MG63 (cell line): ENCODE measurements around the gene ACTG2. TPM values are rescaled to one million over a fixed set of nuclear protein-coding genes. Genes with fewer than 3 reads are reported as not detected.
"Not testable (repeated sequence)": the region's sequence is repeated elsewhere in the genome, so short reads cannot be mapped to it uniquely, and the experiment has no call there.

ENCODE experiments used
- DNase-seq: peaks from one replicate; pipeline ENCODE4 v3.0.0-alpha.2; 2020
- H3K27me3 ChIP-seq: fragments of 250-450 bp; sonication (Bioruptor Pico); 2 replicates; pipeline ENCODE4 v1.5.1; 2020; ENCODE audit warnings: mild to moderate bottlenecking, moderate library complexity
- H3K36me3 ChIP-seq: fragments of 250-450 bp; sonication (Bioruptor Pico); 2 replicates; pipeline ENCODE4 v1.5.1; 2020; ENCODE audit warnings: mild to moderate bottlenecking, moderate library complexity
- H3K4me3 ChIP-seq: fragments of 250-450 bp; sonication (Bioruptor Pico); 2 replicates; pipeline ENCODE4 v1.5.1; 2020; ENCODE audit warnings: mild to moderate bottlenecking, moderate library complexity
- H3K9me3 ChIP-seq: fragments of 250-450 bp; sonication (Bioruptor Pico); 2 replicates; pipeline ENCODE4 v1.5.1; 2020; ENCODE audit warnings: mild to moderate bottlenecking, moderate library complexity
- total RNA-seq: library from RNA; depleted of rRNA; stranded (reverse); fragments of >200 nt; shearing (Covaris generic); gene quantifications from 2 replicates; pipeline ENCODE4 v1.2.3, GENCODE V29; 2014; ENCODE audit warnings: low replicate concordance

Gene ACTG2
- total RNA-seq, 1 experiment from 2014 or later: not detected

DNA sequence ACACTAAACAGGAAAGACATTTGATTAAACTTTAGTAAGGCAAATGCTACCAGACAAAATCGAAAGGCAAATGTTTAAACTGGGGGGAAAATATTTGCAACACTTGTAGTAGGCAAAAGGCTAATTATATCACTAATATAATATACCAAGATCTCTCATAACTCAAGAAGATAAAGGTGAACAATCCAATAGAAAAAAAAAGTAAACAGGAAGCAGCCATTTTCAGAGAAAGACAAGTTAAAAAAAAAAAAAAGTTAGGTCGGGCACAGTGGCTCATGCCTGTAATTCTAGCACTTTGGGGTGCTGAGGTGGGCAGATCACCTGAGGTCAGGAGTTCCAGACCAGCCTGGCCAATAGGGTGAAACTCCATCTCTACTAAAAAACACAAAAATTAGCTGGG, 4.4 kb upstream of the ACTG2 start:
- no peaks in the 10 kb centered on the region for H3K36me3 ChIP-seq
- no peaks in the 10 kb centered on the region for H3K27me3 ChIP-seq
- no peak for DNase-seq
- H3K9me3 ChIP-seq: no peaks in the 10 kb centered on the region
- no peak overlapping the region for H3K4me3 ChIP-seq

DNA sequence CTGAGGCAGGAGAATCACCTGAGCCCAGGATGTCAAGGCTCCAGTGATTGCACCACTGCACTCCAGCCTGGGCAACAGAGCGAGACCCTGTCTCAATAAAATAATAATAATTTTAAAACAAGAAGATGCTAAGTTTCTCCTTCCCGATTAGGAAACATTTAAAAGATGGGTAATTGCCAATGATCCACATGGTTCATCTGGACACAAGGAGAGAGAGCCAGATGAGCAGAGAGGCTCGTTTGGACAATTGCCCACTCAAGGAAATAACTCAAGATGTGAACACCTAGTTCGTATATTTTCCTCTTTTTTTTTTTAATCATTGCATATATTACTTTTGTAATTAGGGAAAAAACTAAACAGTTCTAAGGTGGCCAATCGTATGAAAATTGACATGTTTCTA, 3.6 kb upstream of the ACTG2 start:
- Histone ChIP-seq H3K27me3 (no peaks in the 10 kb centered on the region), H3K4me3 (no peak overlapping the region), H3K36me3 (no peaks in the 10 kb centered on the region), H3K9me3 (no peaks in the 10 kb centered on the region)
- no peak for DNase-seq

DNA sequence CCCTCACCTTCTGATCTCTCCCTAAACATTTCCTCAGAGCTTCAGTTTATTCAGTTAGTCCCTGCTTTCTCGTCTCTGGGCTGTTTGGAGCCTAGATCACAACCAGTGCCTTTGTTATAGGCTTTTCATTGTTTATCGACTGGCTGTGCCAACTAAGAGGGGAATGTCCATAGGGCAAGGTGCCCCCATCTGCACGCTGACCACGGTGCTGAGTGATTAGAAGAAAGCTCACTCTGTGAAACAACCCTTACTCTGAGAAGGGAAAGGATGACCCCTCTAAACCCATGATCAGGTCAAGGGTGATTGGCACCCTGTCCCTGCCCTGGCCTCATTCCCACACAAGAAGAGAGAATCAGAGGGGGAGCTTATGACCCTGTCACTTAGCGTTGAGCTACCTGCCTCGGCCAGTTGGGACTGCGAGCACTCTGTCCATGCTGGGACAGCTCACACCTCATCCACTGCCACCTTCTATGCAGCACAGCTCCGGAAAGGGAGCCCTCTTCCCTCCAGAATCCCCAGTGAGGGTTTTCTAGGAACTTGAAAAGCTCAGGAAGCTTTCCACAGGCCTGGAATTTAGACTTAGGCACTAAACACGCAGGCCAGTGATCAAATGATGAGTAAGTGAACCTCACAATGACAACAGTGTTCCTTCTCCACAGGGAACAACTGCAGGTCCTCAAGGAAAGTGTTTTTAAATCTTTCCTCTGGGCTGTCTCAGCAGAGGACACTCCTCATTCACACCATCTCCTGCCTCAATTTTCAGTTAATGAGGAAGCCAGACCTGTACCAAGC, 2.3 kb upstream of the ACTG2 start:
- Histone ChIP-seq H3K27me3 (no peaks in the 10 kb centered on the region), H3K9me3 (no peaks in the 10 kb centered on the region), H3K36me3 (no peaks in the 10 kb centered on the region), H3K4me3 (no peak overlapping the region)
- no peak for DNase-seq

DNA sequence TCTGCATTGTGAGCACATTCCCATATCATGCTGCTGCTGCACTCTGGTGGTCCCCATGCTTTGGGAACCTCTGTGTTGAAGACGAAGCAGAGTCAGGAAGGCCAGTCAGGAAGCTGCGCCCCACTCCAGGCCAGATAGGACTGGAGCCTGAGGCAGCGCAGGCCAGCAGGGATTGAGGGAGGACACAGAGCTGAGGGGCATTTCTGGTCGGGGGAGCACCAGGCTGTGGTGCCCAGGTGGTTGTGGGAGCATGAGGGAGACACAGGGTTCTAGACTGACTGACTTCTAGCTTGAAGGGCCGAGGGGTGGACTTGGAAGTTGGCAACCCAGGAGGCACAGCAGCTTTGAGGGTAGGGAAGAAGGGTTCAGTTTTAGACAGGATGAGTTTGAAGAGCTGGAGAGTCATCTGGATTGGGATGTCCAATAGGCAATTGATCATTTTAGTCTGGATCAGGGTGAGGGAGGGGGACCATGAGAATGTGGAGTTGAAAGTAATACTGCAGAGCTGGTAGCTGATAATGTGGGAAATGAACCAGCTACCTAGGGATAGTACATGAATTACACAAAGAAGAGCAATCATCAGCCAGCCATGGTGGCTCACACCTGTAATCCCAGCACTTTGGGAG, 1.4 kb upstream of the ACTG2 start:
- Histone ChIP-seq H3K9me3 (no peaks in the 10 kb centered on the region), H3K4me3 (no peak overlapping the region), H3K36me3 (no peaks in the 10 kb centered on the region), H3K27me3 (no peaks in the 10 kb centered on the region)
- no peak for DNase-seq

DNA sequence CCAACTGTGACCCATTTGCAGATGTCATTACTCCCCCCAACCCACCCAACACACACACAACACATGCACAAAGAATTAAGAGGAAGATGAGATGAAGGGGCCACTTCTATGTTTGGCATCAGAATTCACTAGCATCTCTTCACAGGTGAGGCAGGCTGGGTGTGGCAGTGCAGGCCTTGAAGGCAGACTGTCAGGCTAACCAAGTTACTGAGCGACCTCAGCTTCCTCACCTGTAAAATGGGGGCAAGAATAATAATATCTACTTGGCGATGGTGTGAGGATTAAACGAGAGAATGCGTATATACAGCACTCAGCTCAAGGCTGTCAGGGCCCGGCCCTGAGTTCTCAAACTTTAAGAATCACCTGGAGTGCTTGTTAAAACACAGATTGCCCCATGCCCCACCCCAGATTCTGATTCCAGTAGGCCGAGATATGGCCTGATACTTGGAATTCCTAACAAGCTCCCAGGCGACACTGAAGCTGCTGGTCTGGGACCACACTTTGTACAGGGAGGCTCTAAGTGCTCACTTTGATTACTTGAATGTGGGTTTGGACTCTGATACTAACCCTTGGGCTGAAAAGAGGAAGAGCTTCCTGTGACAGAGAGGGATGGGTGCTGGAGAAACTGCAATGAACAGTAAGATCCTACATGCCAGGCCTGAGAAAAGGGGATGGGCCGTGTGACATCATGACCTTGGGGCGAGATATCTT, 1.1 kb downstream of the ACTG2 start:
- no peak for DNase-seq
- no peak overlapping the region for H3K4me3 ChIP-seq
- H3K27me3 ChIP-seq: no peaks in the 10 kb centered on the region
- no peaks in the 10 kb centered on the region for H3K36me3 ChIP-seq
- H3K9me3 ChIP-seq: no peaks in the 10 kb centered on the region

DNA sequence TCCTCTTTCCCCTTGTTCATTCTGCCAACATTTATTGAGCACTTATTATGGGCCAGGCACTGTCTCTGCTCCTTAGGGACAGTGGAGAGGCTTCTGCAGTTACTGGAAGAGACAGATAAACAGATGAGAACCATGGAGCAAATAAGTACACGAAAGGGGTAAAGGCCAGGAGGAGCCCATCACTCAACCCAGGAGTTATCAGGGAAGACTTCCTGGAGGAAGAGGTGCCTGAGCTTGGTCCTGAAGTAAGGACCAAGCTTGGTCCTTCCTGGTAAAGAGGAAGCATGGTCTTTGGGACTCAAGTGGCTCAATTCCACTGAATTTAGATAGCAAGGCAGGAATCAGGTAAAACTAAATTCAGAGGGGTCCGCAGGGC, 1.7 kb downstream of the ACTG2 start:
- no peak overlapping the region for H3K4me3 ChIP-seq
- DNase-seq: no peak
- H3K27me3 ChIP-seq: no peaks in the 10 kb centered on the region
- H3K9me3 ChIP-seq: no peaks in the 10 kb centered on the region
- no peaks in the 10 kb centered on the region for H3K36me3 ChIP-seq

DNA sequence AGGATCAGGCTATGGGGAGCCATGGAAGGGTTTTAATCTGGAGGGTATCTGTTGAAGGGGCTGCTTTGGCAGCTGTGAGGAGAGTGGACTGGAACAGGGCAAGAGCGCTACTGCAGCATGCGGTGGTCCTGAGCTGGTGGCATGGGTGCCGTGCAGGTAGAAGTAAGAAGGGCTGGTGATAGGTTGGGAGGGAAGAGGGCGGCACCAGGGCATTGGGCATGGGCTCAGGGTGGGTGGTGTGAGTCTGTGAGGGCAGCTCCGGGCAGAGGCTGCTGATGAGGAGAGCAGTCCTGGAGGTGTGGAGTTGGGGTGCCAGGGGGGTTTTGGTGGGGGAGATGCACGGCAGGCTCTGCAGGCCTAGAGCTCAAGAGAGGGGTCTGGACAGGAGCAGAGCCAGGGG, 2.1 kb downstream of the ACTG2 start:
- H3K36me3 ChIP-seq: no peaks in the 10 kb centered on the region
- H3K27me3 ChIP-seq: no peaks in the 10 kb centered on the region
- H3K4me3 ChIP-seq: no peak overlapping the region
- DNase-seq: no peak
- no peaks in the 10 kb centered on the region for H3K9me3 ChIP-seq

DNA sequence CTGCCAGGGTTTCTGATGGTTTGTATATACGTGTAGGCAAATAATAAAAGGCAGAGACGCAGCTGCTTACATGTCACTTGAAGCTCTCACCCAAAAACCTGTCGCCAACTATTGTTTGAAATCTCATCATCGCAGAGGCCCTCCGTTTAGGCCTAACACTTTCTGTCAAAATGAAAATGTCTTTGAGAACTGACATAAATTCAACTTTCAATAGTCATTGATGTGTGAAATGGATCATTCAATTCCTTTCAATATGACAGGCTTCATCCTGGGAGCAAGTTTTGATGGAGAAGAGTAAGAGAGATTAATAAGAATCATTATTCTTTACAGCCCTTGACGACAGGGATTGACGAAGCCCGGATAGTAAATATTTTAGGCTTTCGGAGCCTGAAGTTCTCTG, 2.7 kb downstream of the ACTG2 start:
- no peaks in the 10 kb centered on the region for H3K27me3 ChIP-seq
- H3K36me3 ChIP-seq: no peaks in the 10 kb centered on the region
- H3K4me3 ChIP-seq: no peak overlapping the region
- no peaks in the 10 kb centered on the region for H3K9me3 ChIP-seq
- no peak for DNase-seq

DNA sequence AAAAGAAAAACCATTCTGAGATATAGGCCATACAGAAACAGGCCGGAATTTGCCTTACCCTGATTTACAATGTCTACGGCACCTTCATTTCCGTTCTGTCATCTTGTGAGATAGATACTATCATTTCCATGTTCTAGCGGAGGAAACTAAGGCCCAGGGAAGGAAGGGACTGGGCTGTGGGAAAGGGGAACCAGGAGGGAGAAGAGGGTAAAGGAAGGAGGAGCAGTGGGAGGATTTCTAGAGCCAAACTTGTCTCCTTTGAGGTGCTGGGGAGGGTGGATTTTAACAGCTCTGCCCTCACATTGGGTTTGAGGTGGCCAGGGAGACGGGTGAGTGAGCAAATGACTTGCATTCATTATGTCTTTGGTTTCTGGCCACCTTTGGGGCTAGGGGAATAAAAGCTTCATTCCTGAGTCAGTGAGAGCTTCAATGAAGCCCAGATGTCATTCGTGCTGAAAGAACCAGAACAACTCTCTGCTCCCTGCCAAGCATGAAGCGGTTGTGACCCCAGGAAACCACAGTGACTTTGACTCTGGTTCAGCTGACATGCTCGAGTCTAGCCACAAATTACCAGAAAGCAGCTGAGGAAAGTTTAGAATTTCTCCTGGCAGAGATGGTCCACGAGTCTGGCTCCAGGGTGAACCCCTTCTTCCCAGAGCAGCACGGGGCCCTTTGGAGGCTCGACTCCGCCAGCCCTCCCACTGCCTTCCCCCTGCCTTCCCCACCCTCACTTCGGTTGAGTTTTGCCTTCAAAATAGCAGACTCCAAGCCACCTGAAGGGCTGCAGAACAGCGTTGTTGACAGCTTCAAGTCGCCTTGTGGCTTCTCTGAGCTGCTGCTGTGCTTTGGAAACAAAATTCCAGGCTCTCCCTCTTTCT, 3.8 kb downstream of the ACTG2 start:
- Histone ChIP-seq H3K4me3 (no peak overlapping the region), H3K27me3 (no peaks in the 10 kb centered on the region), H3K36me3 (no peaks in the 10 kb centered on the region), H3K9me3 (no peaks in the 10 kb centered on the region)
- no peak for DNase-seq

DNA sequence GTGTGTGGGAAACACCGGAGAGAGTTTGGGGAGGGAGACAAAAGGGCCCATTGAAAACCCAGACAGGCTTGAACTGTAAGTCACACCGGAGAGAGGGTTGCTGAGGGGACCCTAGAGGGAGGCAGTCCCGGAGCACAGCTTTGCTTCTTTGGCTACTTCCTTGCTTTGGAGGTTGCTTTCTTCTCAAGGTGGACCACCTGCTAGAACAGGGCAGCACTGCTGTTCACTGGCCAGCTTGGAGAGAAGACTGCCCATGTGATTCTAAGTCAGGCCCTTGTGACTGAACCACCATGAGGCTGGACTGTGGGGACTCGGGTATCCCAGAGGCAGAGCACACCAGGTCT, 4.4 kb downstream of the ACTG2 start:
- Histone ChIP-seq H3K36me3 (no peaks in the 10 kb centered on the region), H3K4me3 (no peak overlapping the region), H3K27me3 (no peaks in the 10 kb centered on the region), H3K9me3 (no peaks in the 10 kb centered on the region)
- DNase-seq: no peak

DNA sequence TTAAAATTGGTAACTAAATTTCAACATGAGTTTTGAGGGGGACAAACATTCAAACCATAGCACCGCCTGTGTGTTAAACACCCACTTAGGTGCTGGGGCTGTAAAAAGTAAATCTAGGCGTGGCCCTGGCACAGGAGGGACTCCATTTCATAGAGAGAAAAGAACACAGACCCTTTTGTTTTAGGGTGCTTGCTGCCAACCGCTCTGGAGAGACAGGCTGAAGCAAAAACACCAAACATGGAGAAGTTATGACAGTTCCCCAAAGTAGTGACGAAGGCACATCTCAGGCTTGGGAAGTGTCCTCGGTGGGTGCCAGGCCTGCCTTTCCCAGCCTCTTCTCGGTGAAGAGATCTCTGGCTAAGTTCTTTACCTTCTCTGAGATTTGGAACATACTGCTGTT, 5.1 kb downstream of the ACTG2 start:
- Histone ChIP-seq H3K27me3 (no peaks in the 10 kb centered on the region), H3K4me3 (no peak overlapping the region), H3K9me3 (no peaks in the 10 kb centered on the region), H3K36me3 (no peaks in the 10 kb centered on the region)
- DNase-seq: no peak

DNA sequence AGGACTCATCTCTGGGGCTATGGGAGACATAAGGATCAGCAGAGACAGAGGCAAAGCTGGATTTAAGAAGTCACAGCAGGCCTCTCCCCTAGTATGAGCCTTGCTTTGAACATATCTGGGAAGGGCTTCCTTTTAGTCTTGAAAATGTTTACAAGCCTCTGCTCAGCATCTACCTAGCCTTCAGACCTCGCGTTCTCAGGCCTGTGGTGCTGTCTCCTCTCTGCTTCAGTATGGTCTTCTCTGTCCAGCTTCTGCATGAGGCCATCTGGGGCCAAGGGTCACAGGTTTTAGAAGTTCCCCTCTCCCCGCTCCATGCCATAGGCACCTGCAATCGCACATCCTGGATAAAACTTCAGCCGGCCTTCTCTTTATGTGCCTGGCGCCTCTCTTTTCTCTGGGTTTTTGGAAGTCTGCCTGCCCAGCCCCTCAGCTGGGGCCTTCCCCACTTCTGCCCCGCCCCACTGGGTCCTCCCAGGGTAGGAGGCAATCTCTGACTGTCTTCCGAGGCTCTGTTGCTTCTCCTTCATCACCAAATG, 7.1 kb downstream of the ACTG2 start:
- Histone ChIP-seq H3K36me3 (no peaks in the 10 kb centered on the region), H3K9me3 (no peaks in the 10 kb centered on the region), H3K27me3 (no peaks in the 10 kb centered on the region), H3K4me3 (no peak overlapping the region)
- no peak for DNase-seq

DNA sequence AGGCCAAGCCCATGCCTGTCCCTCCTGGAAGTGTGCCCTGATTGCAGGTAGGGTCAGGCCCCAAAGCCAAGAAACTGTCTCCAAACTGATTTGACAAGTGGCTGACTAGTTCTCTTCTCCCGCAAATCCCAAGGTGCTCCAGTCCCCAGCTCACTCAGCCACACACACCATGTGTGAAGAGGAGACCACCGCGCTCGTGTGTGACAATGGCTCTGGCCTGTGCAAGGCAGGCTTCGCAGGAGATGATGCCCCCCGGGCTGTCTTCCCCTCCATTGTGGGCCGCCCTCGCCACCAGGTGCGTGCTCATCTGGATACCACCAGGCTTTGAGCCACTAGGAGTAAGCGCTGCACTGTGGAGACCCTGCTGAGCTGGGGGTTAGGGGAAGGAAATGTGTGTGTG, 8.3 kb downstream of the ACTG2 start:
- no peaks in the 10 kb centered on the region for H3K9me3 ChIP-seq
- no peak for DNase-seq
- no peaks in the 10 kb centered on the region for H3K36me3 ChIP-seq
- no peaks in the 10 kb centered on the region for H3K27me3 ChIP-seq
- no peak overlapping the region for H3K4me3 ChIP-seq

DNA sequence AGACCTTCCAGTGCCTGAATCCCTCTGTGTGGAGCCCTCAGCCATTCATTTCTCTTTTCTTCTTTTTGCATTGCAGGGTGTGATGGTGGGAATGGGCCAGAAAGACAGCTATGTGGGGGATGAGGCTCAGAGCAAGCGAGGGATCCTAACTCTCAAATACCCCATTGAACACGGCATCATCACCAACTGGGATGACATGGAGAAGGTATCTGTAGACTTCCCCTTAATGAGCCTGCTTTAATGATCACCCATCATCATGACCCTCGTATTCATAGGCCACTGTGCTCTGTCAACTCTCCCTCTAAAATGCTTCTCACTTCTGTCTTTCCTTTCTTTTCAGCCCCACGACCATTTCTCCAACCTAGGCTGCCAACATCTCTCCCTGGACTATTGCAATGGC, 9.5 kb downstream of the ACTG2 start:
- no peaks in the 10 kb centered on the region for H3K27me3 ChIP-seq
- no peak overlapping the region for H3K4me3 ChIP-seq
- H3K36me3 ChIP-seq: no peaks in the 10 kb centered on the region
- no peak for DNase-seq
- H3K9me3 ChIP-seq: no peaks in the 10 kb centered on the region

DNA sequence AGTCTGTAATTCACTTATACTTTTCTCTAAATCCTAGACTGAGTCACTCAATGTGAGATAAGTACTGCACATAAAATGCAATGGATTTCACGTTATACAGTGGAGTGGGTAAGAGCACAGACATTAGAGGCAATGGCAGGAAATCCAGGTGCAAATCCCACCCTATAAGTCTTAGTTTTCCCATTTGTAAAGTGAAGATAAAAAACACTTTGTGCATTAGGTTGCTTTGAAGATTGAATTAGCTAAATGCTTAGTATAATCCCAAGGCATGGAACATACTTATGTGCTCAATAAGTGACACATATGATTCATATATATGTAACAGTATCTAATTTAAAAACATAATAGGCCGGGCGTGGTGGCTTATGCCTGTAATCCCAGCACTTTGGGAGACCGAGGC, 10.5 kb downstream of the ACTG2 start:
- Histone ChIP-seq H3K36me3 (no peaks in the 10 kb centered on the region), H3K27me3 (no peaks in the 10 kb centered on the region)

DNA sequence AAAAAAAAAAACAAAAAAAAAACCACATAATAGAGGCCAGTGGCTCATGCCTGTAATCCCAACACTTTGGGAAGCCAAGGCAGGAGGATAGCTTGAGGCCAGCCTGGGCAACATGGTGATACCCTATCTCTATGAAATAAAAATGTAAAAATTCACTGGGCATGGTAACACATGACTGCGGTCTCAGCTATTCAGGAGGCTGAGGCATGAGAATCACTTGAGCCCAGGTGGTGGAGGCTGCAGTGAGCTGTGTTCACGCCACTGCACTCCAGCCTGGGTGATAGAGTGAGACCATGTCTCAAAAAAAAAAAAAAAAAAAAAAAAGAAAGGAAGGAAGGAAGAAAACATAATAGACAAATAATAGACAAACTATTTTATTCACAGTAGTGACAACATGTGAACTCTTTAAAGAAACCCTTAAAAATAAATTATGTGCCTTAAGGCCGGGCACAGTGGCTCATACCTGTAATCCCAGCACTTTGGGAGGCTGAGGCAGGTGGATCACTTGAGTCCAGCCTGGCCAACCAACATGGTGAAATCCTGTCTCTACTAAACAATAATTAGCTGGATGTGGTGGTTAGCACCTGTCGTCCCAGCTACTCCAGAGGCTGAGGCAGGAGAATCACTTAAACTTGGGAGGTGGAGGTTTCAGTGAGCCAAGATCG, 11.3 kb downstream of the ACTG2 start:
- H3K9me3 ChIP-seq, H3K4me3 ChIP-seq, H3K27me3 ChIP-seq, DNase-seq, H3K36me3 ChIP-seq: not testable (repeated sequence)

More for the DNA sequence above, 10.5 kb downstream of the ACTG2 start:
- no peak for DNase-seq
- Histone ChIP-seq H3K4me3 (no peak overlapping the region), H3K9me3 (no peaks in the 10 kb centered on the region)
